GM23338 (cell line): ENCODE measurements around the gene VAV3. TPM values are rescaled to one million over a fixed set of nuclear protein-coding genes. Genes with fewer than 3 reads are reported as not detected.

Experiments used
- ATAC-seq: fragments of 200-7000 bp; cut with Tn5 transposase; 3 replicates; pipeline ENCODE4 v1.9.1; 2020
- DNase-seq: peaks from one replicate; pipeline ENCODE4 v3.0.0-alpha.2; 2015; ENCODE audit warnings: low spot score
- H2AFZ ChIP-seq: fragments of 200-600 bp; sonication (generic); 2 replicates; pipeline ENCODE4 v1.8.0; 2016; ENCODE audit warnings: antibody characterized with exemption, mild to moderate bottlenecking, moderate library complexity
- H3F3A ChIP-seq: fragments of 200-600 bp; sonication (generic); replicated peaks from 2 replicates; pipeline ENCODE4 v1.8.0; 2017; ENCODE audit warnings: antibody characterized with exemption, mixed run types, low read depth
- H3K27ac ChIP-seq: fragments of 200-600 bp; sonication (generic); 2 replicates; pipeline ENCODE4 v1.6.1; 2016; ENCODE audit warnings: low read depth
- H3K27me3 ChIP-seq: fragments of 200-600 bp; sonication (generic); 2 replicates; pipeline ENCODE4 v1.8.0; 2016; ENCODE audit warnings: mild to moderate bottlenecking, mixed run types, moderate library complexity; ENCODE audit not compliant: insufficient read depth
- H3K36me3 ChIP-seq: fragments of 200-600 bp; sonication (generic); 2 replicates; pipeline ENCODE4 v1.8.0; 2016; ENCODE audit warnings: mild to moderate bottlenecking; ENCODE audit not compliant: insufficient read depth
- H3K4me1 ChIP-seq: fragments of 200-600 bp; sonication (generic); 2 replicates; pipeline ENCODE4 v1.8.0; 2016; ENCODE audit warnings: mild to moderate bottlenecking, moderate library complexity; ENCODE audit not compliant: insufficient read depth
- H3K4me2 ChIP-seq: fragments of 200-600 bp; sonication (generic); 2 replicates; pipeline ENCODE4 v1.7.1; 2017; ENCODE audit warnings: mixed run types
- H3K4me3 ChIP-seq: fragments of 200-600 bp; sonication (generic); 2 replicates; pipeline ENCODE4 v1.6.1; 2016; ENCODE audit warnings: mixed run types
- H3K79me2 ChIP-seq: fragments of 200-600 bp; sonication (generic); replicated peaks from 2 replicates; pipeline ENCODE4 v1.8.0; 2017; ENCODE audit warnings: mild to moderate bottlenecking; ENCODE audit not compliant: insufficient read depth
- H3K9me2 ChIP-seq: fragments of 200-600 bp; sonication (generic); 2 replicates; pipeline ENCODE4 v1.8.0; 2017; ENCODE audit not compliant: insufficient read depth
- H4K20me1 ChIP-seq: fragments of 200-600 bp; sonication (generic); replicated peaks from 2 replicates; pipeline ENCODE4 v1.8.0; 2017; ENCODE audit warnings: mild to moderate bottlenecking; ENCODE audit not compliant: insufficient read depth
- H3K27ac Mint-ChIP-seq: 2 replicates; pipeline ENCODE4 v1.8.0; 2020; ENCODE audit warnings: inconsistent platforms, mild to moderate bottlenecking, moderate library complexity, mixed read lengths
- H3K27me3 Mint-ChIP-seq: 3 replicates; pipeline ENCODE4 v1.8.0; 2022; ENCODE audit warnings: low read depth, mild to moderate bottlenecking, moderate library complexity, mixed read lengths, inconsistent platforms; ENCODE audit not compliant: insufficient read depth, poor library complexity
- H3K36me3 Mint-ChIP-seq: 3 replicates; pipeline ENCODE4 v1.8.0; 2021; ENCODE audit warnings: low read depth, mild to moderate bottlenecking, inconsistent platforms, moderate library complexity, mixed read lengths
- H3K4me1 Mint-ChIP-seq: 3 replicates; pipeline ENCODE4 v1.8.0; 2020; ENCODE audit warnings: mild to moderate bottlenecking, inconsistent platforms, mixed read lengths
- H3K4me3 Mint-ChIP-seq: 3 replicates; pipeline ENCODE4 v1.8.0; 2021; ENCODE audit warnings: moderate library complexity, mild to moderate bottlenecking, inconsistent platforms, mixed read lengths
- H3K9me3 Mint-ChIP-seq: 3 replicates; pipeline ENCODE4 v1.8.0; 2020; ENCODE audit warnings: moderate library complexity, mild to moderate bottlenecking, inconsistent platforms, mixed read lengths
- CTCF ChIP-seq, 2 experiments: fragments of 200-600 bp in 1 of 2; sonication (generic) in 1 of 2; conservative IDR thresholded peaks; 2 replicates each; pipeline versions ENCODE4 v1.5.1 to v1.6.1; 2016 to 2017; ENCODE audit warnings: antibody characterized with exemption in 2 of 2, low read depth in 2 of 2, mild to moderate bottlenecking in 2 of 2, moderate library complexity in 1 of 2
- ETS1 ChIP-seq: IDR thresholded peaks from 2 replicates; pipeline ENCODE4 v1.6.1; 2016; ENCODE audit warnings: antibody characterized with exemption
- EZH2 ChIP-seq: fragments of 200-600 bp; sonication (generic); IDR thresholded peaks from one replicate; pipeline ENCODE4 v1.8.0; 2017; ENCODE audit warnings: antibody characterized with exemption, mild to moderate bottlenecking, low read depth; ENCODE audit not compliant: unreplicated experiment
- EZH2phosphoT487 ChIP-seq: fragments of 200-600 bp; sonication (generic); IDR thresholded peaks from one replicate; pipeline ENCODE4 v1.8.1; 2018; ENCODE audit warnings: antibody characterized with exemption; ENCODE audit not compliant: unreplicated experiment
- JUNB ChIP-seq: IDR thresholded peaks from one replicate; pipeline ENCODE4 v1.6.1; 2016; ENCODE audit warnings: antibody characterized with exemption; ENCODE audit not compliant: unreplicated experiment
- POLR2AphosphoS5 ChIP-seq: IDR thresholded peaks from 2 replicates; pipeline ENCODE4 v1.6.1; 2016; ENCODE audit warnings: antibody characterized with exemption, low read depth
- STAT1 ChIP-seq: IDR thresholded peaks from one replicate; pipeline ENCODE4 v1.6.1; 2016; ENCODE audit warnings: antibody characterized with exemption; ENCODE audit not compliant: unreplicated experiment
- ZNF331 ChIP-seq: fragments of 250-450 bp; sonication (Bioruptor Pico); IDR thresholded peaks from 2 replicates; pipeline ENCODE4 v1.5.0; 2020; ENCODE audit warnings: low read depth, mild to moderate bottlenecking, moderate library complexity
- ZNF462 ChIP-seq: fragments of 250-450 bp; sonication (Bioruptor Pico); IDR thresholded peaks from 2 replicates; pipeline ENCODE4 v1.5.0; 2020; ENCODE audit warnings: mild to moderate bottlenecking, moderate library complexity
- polyA plus RNA-seq: library from polyadenylated mRNA; unstranded; fragments of >200 nt; fragmentation: Nextera tagmentation; extraction: Ambion mirVana; gene quantifications from 2 replicates; pipeline ENCODE4 v1.2.1, GENCODE V29; 2016
- total RNA-seq: library from RNA; depleted of rRNA; stranded (reverse); fragments of >200 nt; shearing (Covaris generic); gene quantifications from 2 replicates; pipeline ENCODE4 v1.2.3, GENCODE V29; 2014

Gene VAV3
- total and polyA plus RNA-seq, 2 experiments from 2014 or later, result 3.0 to 11.3 TPM

- no peak overlapping the region for H3K4me2 ChIP-seq
- Mint-ChIP-seq H3K27me3 (no peaks in the 10 kb centered on the region), H3K27ac (no peak overlapping the region), H3K36me3 (no peaks in the 10 kb centered on the region; the same call in 2 of the 3 replicates), H3K9me3 (no peaks in the 10 kb centered on the region; the same call in 2 of the 3 replicates), H3K4me1 (no peaks in the 10 kb centered on the region), H3K4me3 (no peak overlapping the region)
- DNase-seq (no peak), ATAC-seq (no peak)
- H3K27me3 ChIP-seq, result no peaks in the 10 kb centered on the region
- no peaks in the 10 kb centered on the region for H3K79me2 ChIP-seq
- no peaks in the 10 kb centered on the region for H3K4me1 ChIP-seq
- no peaks in the 10 kb centered on the region for H3F3A ChIP-seq
- H4K20me1 ChIP-seq, result no peaks in the 10 kb centered on the region
- peaks cover 13% of the 10 kb centered on the region; the same call in 1 of the 2 replicates for H3K9me2 ChIP-seq
- H3K4me3 ChIP-seq, result no peak overlapping the region
- no peaks in the 10 kb centered on the region for H3K36me3 ChIP-seq
- H3K27ac ChIP-seq, result no peak overlapping the region
- TF ChIP-seq EZH2 (no peak), POLR2AphosphoS5 (no peak), ZNF331 (CRISPR knock-in tag) (no peak), ETS1 (no peak), STAT1 (no peak), ZNF462 (CRISPR knock-in tag) (no peak), JUNB (no peak), CTCF (conservative IDR thresholded peaks at IDR 0.05; ENCODE audit: low read depth in 2 of 2) (no peak), EZH2phosphoT487 (no peak)
- H2AFZ ChIP-seq, result no peak overlapping the region
These were observed 419.1 kb downstream of the VAV3 start for GRCh38 chr1:107545879-107546278.
